HepG2 (cell line): Measurements from ENCODE around the gene FMNL2. TPM values are rescaled to one million over a fixed set of nuclear protein-coding genes. Genes with fewer than 3 reads are reported as not detected.

Experiments used
- ATAC-seq: fragments of 200-7000 bp; cut with Tn5 transposase; 3 replicates; pipeline ENCODE4 v1.9.1; 2020; ENCODE audit warnings: mild to moderate bottlenecking, moderate library complexity
- BruUV-seq: library from RNA; stranded (reverse); fragments of 400-500 nt; replicated peaks from 2 replicates; lab custom pipeline; 2021; lab: Mats Ljungman, UMichigan
- CTCF ChIA-PET: fragments of 300-600 bp; formaldehyde crosslinking; extraction: SDS; loops from one replicate; lab custom pipeline; 2021; ENCODE audit warnings: low total read pairs, inconsistent platforms, low intra/inter-chr PET ratio; lab: Yijun Ruan, JAX
- POLR2A ChIA-PET: fragments of 350-600 bp; sonication (Branson Sonifier 250); formaldehyde crosslinking; loops from one replicate; lab custom pipeline; 2020; ENCODE audit warnings: antibody characterized with exemption, inconsistent platforms; lab: Yijun Ruan, JAX
- DNase-seq: peaks from one replicate; pipeline ENCODE4 v3.0.0-alpha.2; 2015; ENCODE audit warnings: low spot score
- FAIRE-seq: peaks from 3 replicates; lab custom pipeline; 2011; peaks lifted over from hg19 to GRCh38; lab: Jason Lieb, UNC
- H2AFZ ChIP-seq: one replicate; pipeline ENCODE4 v1.6.1; 2011; ENCODE audit warnings: low read length, inconsistent platforms
- H3K27ac ChIP-seq: fragments of 300-600 bp; 3 replicates; pipeline ENCODE4 v1.8.0; 2011; ENCODE audit warnings: mixed run types, mild to moderate bottlenecking, mixed read lengths, low read length, inconsistent platforms; ENCODE audit not compliant: insufficient read depth; ENCODE audit errors: extremely low read length
- H3K27me3 ChIP-seq, 2 experiments: fragments of 200-600 bp in 1 of 2; 2 replicates in 1 of 2; 3 replicates in 1 of 2; pipeline versions ENCODE4 v1.6.0 to v1.8.0; 2011; ENCODE audit warnings: low read length in 2 of 2, mild to moderate bottlenecking in 2 of 2, moderate library complexity in 2 of 2, inconsistent platforms in 1 of 2; ENCODE audit not compliant: insufficient read depth in 2 of 2, control insufficient read depth in 1 of 2
- H3K36me3 ChIP-seq, 2 experiments: fragments of 200-600 bp in 1 of 2; replicated peaks in 1 of 2; 2 replicates in 1 of 2; 3 replicates in 1 of 2; pipeline versions ENCODE4 v1.5.1 to v1.8.0; 2011; ENCODE audit warnings: low read length in 2 of 2, inconsistent platforms in 1 of 2; ENCODE audit not compliant: insufficient read depth in 2 of 2, control insufficient read depth in 1 of 2
- H3K4me1 ChIP-seq: 2 replicates; pipeline ENCODE4 v1.5.1; 2012; ENCODE audit warnings: low read length, inconsistent platforms; ENCODE audit not compliant: insufficient read depth
- H3K4me2 ChIP-seq: 2 replicates; pipeline ENCODE4 v1.6.0; 2011; ENCODE audit warnings: low read depth, low read length, inconsistent platforms
- H3K4me3 ChIP-seq, 3 experiments: fragments of 200-600 bp in 1 of 3; sonication (generic), shearing (Covaris generic) in 1 of 3; replicated peaks in 1 of 3; 2 replicates each; pipeline ENCODE4 v1.5.1; 2011 to 2016; ENCODE audit warnings: low read length in 3 of 3, inconsistent platforms in 2 of 3, low read depth in 2 of 3, mild to moderate bottlenecking in 2 of 3, control low read depth in 1 of 3, mixed read lengths in 1 of 3; ENCODE audit not compliant: insufficient read depth in 1 of 3
- H3K79me2 ChIP-seq: one replicate; pipeline ENCODE4 v1.6.1; 2011; ENCODE audit warnings: low read length, inconsistent platforms; ENCODE audit not compliant: insufficient read depth
- H3K9ac ChIP-seq: 2 replicates; pipeline ENCODE4 v1.6.0; 2011; ENCODE audit warnings: mild to moderate bottlenecking, low read depth, low read length, inconsistent platforms; ENCODE audit not compliant: insufficient read depth
- H3K9me3 ChIP-seq: 2 replicates; pipeline ENCODE4 v1.5.1; 2012; ENCODE audit warnings: mild to moderate bottlenecking, low read length
- H4K20me1 ChIP-seq: 2 replicates; pipeline ENCODE4 v1.6.0; 2011; ENCODE audit warnings: inconsistent platforms, mild to moderate bottlenecking, low read length, moderate library complexity; ENCODE audit not compliant: insufficient read depth
- ELF3 ChIP-seq: IDR thresholded peaks from 2 replicates; pipeline ENCODE4 v1.6.1; 2016; ENCODE audit warnings: missing genetic modification reagents, missing compliant biosample characterization
- HOXD1 ChIP-seq: sonication (generic); formaldehyde crosslinking; IDR thresholded peaks from 2 replicates; pipeline ENCODE4 v1.5.0; 2020; ENCODE audit warnings: missing genetic modification reagents
- TAF15 ChIP-seq: fragments of 200-400 bp; formaldehyde crosslinking; IDR thresholded peaks from one replicate; pipeline ENCODE4 v1.6.1; 2018; ENCODE audit warnings: mild to moderate bottlenecking, low read depth, low read length; ENCODE audit not compliant: poor library complexity, severe bottlenecking
- ZNF780A ChIP-seq: sonication (generic); formaldehyde crosslinking; IDR thresholded peaks from 2 replicates; pipeline ENCODE4 v1.8.0; 2022; ENCODE audit warnings: mild to moderate bottlenecking, missing genetic modification reagents, moderate library complexity
- WGBS: methylation state at CpG from one replicate; pipeline ENCODE4 v1.1.6; 2017; ENCODE audit warnings: low lambda C conversion rate; 5-methylcytosine and 5-hydroxymethylcytosine counted together
- in situ Hi-C: cut with HindIII; loops from 2 replicates; pipeline ENCODE4 v1.10.0; 2017; ENCODE audit warnings: low pct_unique_long_range_greater_than_20kb; ENCODE audit not compliant: extremely low pct_ligation_motif_present
- intact Hi-C: fragments of 100-400 bp; cut with micrococcal nuclease; formaldehyde crosslinking; loops from one replicate; pipeline ENCODE4 v1.10.0; 2022; ENCODE audit not compliant: unreplicated experiment
- polyA plus RNA-seq, 8 experiments: library from polyadenylated mRNA; depleted of rRNA in 3 of 8; stranded (reverse) in 7 of 8; unstranded in 1 of 8; fragments of >200 nt; fragmentation: Illumina TruSeq in 4 of 8; extraction: Trizol in 4 of 8; gene quantifications; 2 replicates each; pipeline versions ENCODE4 v1.2.1 to v1.2.3, GENCODE V29; 2011 to 2016; ENCODE audit warnings: low read depth in 4 of 8, missing spikeins in 1 of 8, mixed read lengths in 1 of 8; ENCODE audit not compliant: insufficient read depth in 1 of 8
- total RNA-seq, 5 experiments: library from RNA; depleted of rRNA; stranded (reverse); fragments of >200 nt; fragmentation: Illumina TruSeq; extraction: Trizol; gene quantifications; 2 replicates each; pipeline ENCODE4 v1.2.3, GENCODE V29; 2016; ENCODE audit warnings: low read depth in 1 of 5
- TF ChIP-seq, protein P1 (sequence below): sonication (generic); formaldehyde crosslinking; IDR thresholded peaks from 2 replicates; pipeline ENCODE4 v1.4.0; 2020; ENCODE audit warnings: low read depth, mild to moderate bottlenecking, missing genetic modification reagents
- TF ChIP-seq, protein P2 (sequence below): sonication (generic); formaldehyde crosslinking; IDR thresholded peaks from 2 replicates; pipeline ENCODE4 v1.5.0; 2020; ENCODE audit warnings: mild to moderate bottlenecking, missing genetic modification reagents, borderline replicate concordance

FMNL2 gene
- total and polyA plus RNA-seq, 2 of the 13 experiments (the other 11 are each of a cell fraction or from before 2014, with no cell fraction given), result 66.5 to 67.7 TPM

DNA sequence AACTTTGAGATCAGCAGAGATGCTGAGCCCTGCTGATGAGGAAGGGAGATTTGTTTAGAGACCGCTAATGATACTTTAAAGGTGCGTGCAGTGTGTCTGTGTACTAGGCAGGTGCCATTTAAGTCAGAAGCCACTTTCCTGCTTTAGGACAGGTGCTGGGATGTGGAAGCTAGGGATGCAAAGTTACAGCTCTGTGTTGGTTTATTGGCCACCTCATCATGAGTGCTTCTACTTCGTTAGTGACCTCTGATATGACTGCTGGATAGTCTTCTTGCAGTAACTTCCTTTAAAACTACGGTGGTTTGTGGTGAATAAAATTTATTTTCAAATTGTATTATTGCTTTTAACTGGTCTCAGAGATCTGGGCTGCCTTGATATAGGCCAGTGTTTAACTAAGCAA is 44.1 kb downstream of the FMNL2 start:
- peaks cover 0 to 2% of the 10 kb centered on the region in 2 experiments; a peak in 2 of 5 replicates for H3K36me3 ChIP-seq
- ATAC-seq (no peak), DNase-seq (no peak)

More for the DNA sequence above, 44.1 kb downstream of the FMNL2 start:
- no peak overlapping the region for H3K27ac ChIP-seq
- in situ Hi-C loops, result no loop called here
- no peak for TF ChIP-seq HOXD1 (CRISPR knock-in tag)
- TF ChIP-seq TAF15, result no peak
- no peak for TF ChIP-seq ZNF780A (CRISPR knock-in tag)
- TF ChIP-seq, protein P1, sequence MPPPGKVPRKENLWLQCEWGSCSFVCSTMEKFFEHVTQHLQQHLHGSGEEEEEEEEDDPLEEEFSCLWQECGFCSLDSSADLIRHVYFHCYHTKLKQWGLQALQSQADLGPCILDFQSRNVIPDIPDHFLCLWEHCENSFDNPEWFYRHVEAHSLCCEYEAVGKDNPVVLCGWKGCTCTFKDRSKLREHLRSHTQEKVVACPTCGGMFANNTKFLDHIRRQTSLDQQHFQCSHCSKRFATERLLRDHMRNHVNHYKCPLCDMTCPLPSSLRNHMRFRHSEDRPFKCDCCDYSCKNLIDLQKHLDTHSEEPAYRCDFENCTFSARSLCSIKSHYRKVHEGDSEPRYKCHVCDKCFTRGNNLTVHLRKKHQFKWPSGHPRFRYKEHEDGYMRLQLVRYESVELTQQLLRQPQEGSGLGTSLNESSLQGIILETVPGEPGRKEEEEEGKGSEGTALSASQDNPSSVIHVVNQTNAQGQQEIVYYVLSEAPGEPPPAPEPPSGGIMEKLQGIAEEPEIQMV, result no peak
- TF ChIP-seq ELF3 (CRISPR knock-in tag), result no peak
- TF ChIP-seq, protein P2, sequence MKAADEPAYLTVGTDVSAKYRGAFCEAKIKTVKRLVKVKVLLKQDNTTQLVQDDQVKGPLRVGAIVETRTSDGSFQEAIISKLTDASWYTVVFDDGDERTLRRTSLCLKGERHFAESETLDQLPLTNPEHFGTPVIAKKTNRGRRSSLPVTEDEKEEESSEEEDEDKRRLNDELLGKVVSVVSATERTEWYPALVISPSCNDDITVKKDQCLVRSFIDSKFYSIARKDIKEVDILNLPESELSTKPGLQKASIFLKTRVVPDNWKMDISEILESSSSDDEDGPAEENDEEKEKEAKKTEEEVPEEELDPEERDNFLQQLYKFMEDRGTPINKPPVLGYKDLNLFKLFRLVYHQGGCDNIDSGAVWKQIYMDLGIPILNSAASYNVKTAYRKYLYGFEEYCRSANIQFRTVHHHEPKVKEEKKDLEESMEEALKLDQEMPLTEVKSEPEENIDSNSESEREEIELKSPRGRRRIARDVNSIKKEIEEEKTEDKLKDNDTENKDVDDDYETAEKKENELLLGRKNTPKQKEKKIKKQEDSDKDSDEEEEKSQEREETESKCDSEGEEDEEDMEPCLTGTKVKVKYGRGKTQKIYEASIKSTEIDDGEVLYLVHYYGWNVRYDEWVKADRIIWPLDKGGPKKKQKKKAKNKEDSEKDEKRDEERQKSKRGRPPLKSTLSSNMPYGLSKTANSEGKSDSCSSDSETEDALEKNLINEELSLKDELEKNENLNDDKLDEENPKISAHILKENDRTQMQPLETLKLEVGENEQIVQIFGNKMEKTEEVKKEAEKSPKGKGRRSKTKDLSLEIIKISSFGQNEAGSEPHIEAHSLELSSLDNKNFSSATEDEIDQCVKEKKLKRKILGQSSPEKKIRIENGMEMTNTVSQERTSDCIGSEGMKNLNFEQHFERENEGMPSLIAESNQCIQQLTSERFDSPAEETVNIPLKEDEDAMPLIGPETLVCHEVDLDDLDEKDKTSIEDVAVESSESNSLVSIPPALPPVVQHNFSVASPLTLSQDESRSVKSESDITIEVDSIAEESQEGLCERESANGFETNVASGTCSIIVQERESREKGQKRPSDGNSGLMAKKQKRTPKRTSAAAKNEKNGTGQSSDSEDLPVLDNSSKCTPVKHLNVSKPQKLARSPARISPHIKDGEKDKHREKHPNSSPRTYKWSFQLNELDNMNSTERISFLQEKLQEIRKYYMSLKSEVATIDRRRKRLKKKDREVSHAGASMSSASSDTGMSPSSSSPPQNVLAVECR (CRISPR knock-in tag), result no peak
- H3K79me2 ChIP-seq, result peaks cover 98% of the 10 kb centered on the region
- no peak overlapping the region for H3K4me3 ChIP-seq
- WGBS, result 71% methylated on average over 4 of the region's 4 CpGs
- H3K9ac ChIP-seq, result no peak overlapping the region
- H3K27me3 ChIP-seq, result no peaks in the 10 kb centered on the region
- intact Hi-C loops, result no loop called here
- peaks cover 71% of the 10 kb centered on the region for H4K20me1 ChIP-seq
- no TSS peak for BruUV-seq
- no peaks in the 10 kb centered on the region for H3K9me3 ChIP-seq
- FAIRE-seq, result no peak
- CTCF ChIA-PET, result no interaction called here
- H2AFZ ChIP-seq, result no peak overlapping the region
- H3K4me1 ChIP-seq, result peaks cover 51% of the 10 kb centered on the region
- no peak overlapping the region for H3K4me2 ChIP-seq
- POLR2A ChIA-PET, result no interaction called here
